Neutrophil (primary cell): ENCODE data around the gene ETHE1.

ENCODE experiments used
- H3K27ac ChIP-seq: fragments of 200-600 bp; sonication (generic); 2 replicates; pipeline ENCODE4 v1.5.1; 2016; ENCODE audit warnings: mild to moderate bottlenecking, moderate library complexity
- H3K27me3 ChIP-seq: fragments of 200-600 bp; sonication (generic); 2 replicates; pipeline ENCODE4 v1.6.0; 2016; ENCODE audit warnings: mild to moderate bottlenecking
- H3K36me3 ChIP-seq: fragments of 200-600 bp; sonication (generic); 2 replicates; pipeline ENCODE4 v1.5.1; 2017
- H3K4me1 ChIP-seq, 2 experiments: fragments of 200-600 bp in 1 of 2; sonication (generic) in 1 of 2; 1 replicate in 1 of 2; 2 replicates in 1 of 2; pipeline versions ENCODE4 v1.5.1 to v1.6.1; 2013 to 2016; ENCODE audit warnings: low read depth in 1 of 2, low read length in 1 of 2, mild to moderate bottlenecking in 1 of 2, moderate library complexity in 1 of 2; ENCODE audit not compliant: control insufficient read depth in 1 of 2, insufficient read depth in 1 of 2
- H3K4me3 ChIP-seq, 2 experiments: fragments of 200-600 bp in 1 of 2; sonication (generic) in 1 of 2; 1 replicate in 1 of 2; 2 replicates in 1 of 2; pipeline ENCODE4 v1.5.1; 2013 to 2016; ENCODE audit warnings: low read depth in 1 of 2, low read length in 1 of 2, mild to moderate bottlenecking in 1 of 2, moderate library complexity in 1 of 2
- H3K9me3 ChIP-seq: fragments of 200-600 bp; sonication (generic); 2 replicates; pipeline ENCODE4 v1.5.1; 2016
- TF ChIP-seq, protein P1 (sequence below): fragments of 200-600 bp; sonication (generic); IDR thresholded peaks from 2 replicates; pipeline ENCODE4 v1.5.1; 2016; ENCODE audit warnings: antibody characterized with exemption

The ETHE1 gene

DNA sequence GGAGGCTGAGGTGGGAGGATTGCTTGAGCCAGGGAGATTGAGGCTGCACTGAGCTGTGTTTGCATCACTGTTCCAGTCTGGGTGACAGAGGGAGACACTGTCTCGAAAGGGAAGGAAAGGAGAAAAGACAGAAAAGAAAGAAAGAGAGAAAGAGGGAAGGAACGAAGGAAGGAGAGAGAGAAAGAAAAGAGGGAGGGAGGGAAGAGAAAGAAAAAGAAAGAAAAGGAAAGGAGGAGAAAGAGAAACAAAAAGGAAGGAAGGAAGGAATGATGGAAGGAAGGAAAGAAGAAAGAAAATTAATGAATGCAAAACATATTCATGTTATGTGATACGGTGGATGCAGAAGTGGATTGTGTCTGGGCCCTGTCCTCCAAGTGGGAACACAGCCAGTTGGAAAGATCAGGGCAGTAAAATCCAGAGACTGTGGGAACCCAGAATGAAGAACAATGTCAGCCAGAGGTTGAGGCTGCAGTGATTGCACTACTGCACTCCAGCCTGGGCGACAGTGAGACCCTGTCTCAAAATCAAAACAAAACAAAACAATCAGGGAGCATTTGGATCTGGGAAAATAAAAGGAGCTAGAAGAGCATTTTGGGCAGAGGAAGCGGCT is 28.7 kb downstream of the ETHE1 start:
- TF ChIP-seq, protein P1, sequence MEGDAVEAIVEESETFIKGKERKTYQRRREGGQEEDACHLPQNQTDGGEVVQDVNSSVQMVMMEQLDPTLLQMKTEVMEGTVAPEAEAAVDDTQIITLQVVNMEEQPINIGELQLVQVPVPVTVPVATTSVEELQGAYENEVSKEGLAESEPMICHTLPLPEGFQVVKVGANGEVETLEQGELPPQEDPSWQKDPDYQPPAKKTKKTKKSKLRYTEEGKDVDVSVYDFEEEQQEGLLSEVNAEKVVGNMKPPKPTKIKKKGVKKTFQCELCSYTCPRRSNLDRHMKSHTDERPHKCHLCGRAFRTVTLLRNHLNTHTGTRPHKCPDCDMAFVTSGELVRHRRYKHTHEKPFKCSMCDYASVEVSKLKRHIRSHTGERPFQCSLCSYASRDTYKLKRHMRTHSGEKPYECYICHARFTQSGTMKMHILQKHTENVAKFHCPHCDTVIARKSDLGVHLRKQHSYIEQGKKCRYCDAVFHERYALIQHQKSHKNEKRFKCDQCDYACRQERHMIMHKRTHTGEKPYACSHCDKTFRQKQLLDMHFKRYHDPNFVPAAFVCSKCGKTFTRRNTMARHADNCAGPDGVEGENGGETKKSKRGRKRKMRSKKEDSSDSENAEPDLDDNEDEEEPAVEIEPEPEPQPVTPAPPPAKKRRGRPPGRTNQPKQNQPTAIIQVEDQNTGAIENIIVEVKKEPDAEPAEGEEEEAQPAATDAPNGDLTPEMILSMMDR = no peak
- Histone ChIP-seq H3K4me3 (no peak overlapping the region), H3K9me3 (no peaks in the 10 kb centered on the region), H3K4me1 (no peaks in the 10 kb centered on the region), H3K27me3 (no peaks in the 10 kb centered on the region), H3K27ac (no peak overlapping the region), H3K36me3 (peaks cover 31% of the 10 kb centered on the region)

DNA sequence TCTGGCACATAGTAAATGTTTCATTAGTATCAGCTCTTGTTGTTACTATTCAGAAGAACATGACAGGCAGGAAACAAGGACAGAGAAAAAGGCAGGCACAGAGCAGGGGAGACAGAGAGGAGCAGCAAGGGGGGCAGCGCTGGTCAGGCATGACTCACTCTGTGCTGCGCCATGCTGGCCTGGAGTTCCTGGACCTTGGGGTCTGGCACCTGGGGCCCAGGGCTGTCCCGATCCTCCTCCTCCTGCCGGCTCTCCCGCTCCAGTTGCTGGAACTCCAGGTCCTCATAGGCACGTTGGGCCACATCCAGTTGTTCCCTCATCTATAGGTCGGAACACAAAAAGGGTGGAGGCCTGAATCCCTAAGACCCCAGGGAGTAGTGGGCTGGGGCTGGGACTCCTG is 30.0 kb downstream of the ETHE1 start:
- Histone ChIP-seq H3K9me3 (no peaks in the 10 kb centered on the region), H3K27ac (no peak overlapping the region), H3K27me3 (no peaks in the 10 kb centered on the region), H3K4me1 (no peaks in the 10 kb centered on the region), H3K36me3 (peaks cover 31% of the 10 kb centered on the region), H3K4me3 (no peak overlapping the region)
- TF ChIP-seq, protein P1 = no peak

DNA sequence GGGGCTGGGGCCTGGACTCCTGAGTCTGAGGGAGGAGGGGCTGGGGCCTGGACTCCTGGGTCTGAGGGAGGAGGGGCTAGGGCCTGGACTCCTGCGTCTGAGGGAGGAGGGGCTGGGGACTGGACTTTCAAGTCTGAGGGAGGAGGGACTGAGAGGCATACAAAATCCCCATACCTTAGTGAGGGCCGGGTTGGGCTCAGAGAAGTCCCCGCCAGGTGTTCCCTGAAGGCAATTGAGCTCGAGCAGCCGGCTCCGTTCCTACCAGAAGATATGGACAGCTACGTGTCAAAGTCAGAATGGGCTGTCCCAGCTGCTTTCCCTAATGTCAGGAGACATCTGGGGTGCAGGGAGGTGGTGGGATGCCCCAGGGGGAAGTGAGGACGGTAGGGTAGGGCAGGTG is 31.9 kb downstream of the ETHE1 start:
- TF ChIP-seq, protein P1 = no peak
- Histone ChIP-seq H3K27me3 (no peaks in the 10 kb centered on the region), H3K36me3 (peaks cover 31% of the 10 kb centered on the region), H3K27ac (no peak overlapping the region), H3K9me3 (no peaks in the 10 kb centered on the region), H3K4me3 (no peak overlapping the region), H3K4me1 (no peaks in the 10 kb centered on the region)

DNA sequence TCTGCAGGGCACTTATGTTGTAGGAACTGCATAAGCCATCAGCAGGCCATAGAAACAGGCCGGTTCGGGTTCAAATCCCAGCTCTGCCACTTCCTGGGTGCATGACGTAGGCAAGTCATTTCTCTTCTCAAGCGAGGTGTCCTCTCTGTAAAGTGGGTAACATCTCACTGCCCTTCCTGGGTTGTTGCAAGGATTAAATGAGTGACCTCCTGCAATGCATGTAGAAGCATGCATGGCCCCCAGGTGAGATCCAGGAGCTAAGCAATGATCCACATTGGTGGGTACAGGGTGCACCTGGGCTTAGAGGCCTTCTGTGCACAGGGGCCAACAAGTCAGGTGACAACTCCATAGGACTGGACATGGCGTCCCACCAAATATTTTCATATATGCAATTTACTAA is 36.2 kb downstream of the ETHE1 start:
- TF ChIP-seq, protein P1 = no peak
- H3K9me3 ChIP-seq = no peaks in the 10 kb centered on the region
- no peaks in the 10 kb centered on the region for H3K4me1 ChIP-seq
- H3K27ac ChIP-seq = no peak overlapping the region
- H3K4me3 ChIP-seq = no peak overlapping the region
- H3K27me3 ChIP-seq = no peaks in the 10 kb centered on the region
- peaks cover 12% of the 10 kb centered on the region for H3K36me3 ChIP-seq

DNA sequence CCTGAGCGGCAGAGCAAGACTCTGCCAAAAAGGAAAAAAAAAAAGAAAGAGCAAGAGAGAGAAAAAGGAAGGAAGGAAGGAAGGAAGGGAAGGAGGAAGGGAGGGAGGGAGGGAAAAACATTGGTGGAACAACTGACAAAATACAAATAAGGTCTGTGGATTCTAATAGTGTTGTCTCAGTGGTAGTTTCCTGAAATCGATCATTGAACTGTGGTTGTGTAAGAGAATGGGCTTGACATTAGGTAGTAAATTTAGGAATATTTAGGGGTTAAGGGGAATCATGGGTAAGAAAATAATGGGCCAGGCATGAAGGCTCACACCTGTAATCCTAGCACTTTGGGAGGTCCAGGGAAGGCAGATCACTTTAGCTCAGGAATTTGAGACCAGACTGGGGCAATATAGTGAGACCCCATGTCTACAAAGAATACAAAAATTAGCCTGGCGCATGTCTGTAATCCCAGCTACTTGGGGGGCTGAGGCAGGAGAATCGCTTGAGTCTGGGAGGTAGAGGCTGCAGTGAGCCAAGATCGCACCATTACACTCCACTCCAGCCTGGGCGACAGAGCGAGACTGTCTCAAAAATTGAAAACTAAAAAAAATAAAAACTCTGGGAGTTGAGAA is 36.9 kb downstream of the ETHE1 start:
- Histone ChIP-seq H3K27me3 (no peaks in the 10 kb centered on the region), H3K4me1 (no peaks in the 10 kb centered on the region), H3K27ac (no peak overlapping the region), H3K36me3 (peaks cover 6% of the 10 kb centered on the region), H3K4me3 (no peak overlapping the region), H3K9me3 (no peaks in the 10 kb centered on the region)
- TF ChIP-seq, protein P1 = no peak
